Common myeloid progenitor, CD34-positive (primary cell): ENCODE measurements around the gene MNS1.

ENCODE experiments used
- CTCF ChIA-PET: fragments of 350-600 bp; sonication (Branson Sonifier 250); formaldehyde crosslinking; loops from one replicate; lab custom pipeline; 2021; ENCODE audit warnings: antibody characterized with exemption; lab: Charles Lee
- POLR2A ChIA-PET: fragments of 350-600 bp; sonication (Branson Sonifier 250); formaldehyde crosslinking; loops from one replicate; lab custom pipeline; 2021; ENCODE audit warnings: antibody characterized with exemption; lab: Charles Lee
- DNase-seq, 3 donors: peaks; one replicate each; pipeline versions ENCODE4 v3.0.0 to v3.0.0-alpha.2; 2013
- H3K27ac ChIP-seq, 2 experiments: 1 replicate in 1 of 2; 2 replicates in 1 of 2; pipeline ENCODE4 v1.7.0; 2013; ENCODE audit warnings: inconsistent platforms in 2 of 2, low read length in 2 of 2, mild to moderate bottlenecking in 2 of 2, low read depth in 1 of 2, moderate library complexity in 1 of 2; ENCODE audit not compliant: severe bottlenecking in 2 of 2, insufficient read depth in 1 of 2, poor library complexity in 1 of 2
- H3K27me3 ChIP-seq, 5 experiments: replicated peaks in 2 of 5; 1 replicate in 3 of 5; 2 replicates in 2 of 5; pipeline versions ENCODE4 v1.6.1 to v1.7.0; 2013; ENCODE audit warnings: low read length in 4 of 5, mild to moderate bottlenecking in 2 of 5, moderate library complexity in 2 of 5, inconsistent platforms in 1 of 5; ENCODE audit not compliant: insufficient read depth in 5 of 5, control insufficient read depth in 4 of 5
- H3K36me3 ChIP-seq, 4 experiments: 1 replicate in 2 of 4; 2 replicates in 2 of 4; pipeline versions ENCODE4 v1.6.1 to v1.7.0; 2013; ENCODE audit warnings: low read length in 3 of 4, control low read depth in 1 of 4, mild to moderate bottlenecking in 1 of 4; ENCODE audit not compliant: control insufficient read depth in 4 of 4, insufficient read depth in 4 of 4
- H3K4me1 ChIP-seq, 4 experiments: 1 replicate in 3 of 4; 2 replicates in 1 of 4; pipeline versions ENCODE4 v1.6.1 to v1.7.1; 2013; ENCODE audit warnings: low read length in 3 of 4, mild to moderate bottlenecking in 3 of 4, control low read depth in 1 of 4, inconsistent platforms in 1 of 4, moderate library complexity in 1 of 4; ENCODE audit not compliant: control insufficient read depth in 4 of 4, insufficient read depth in 4 of 4; ENCODE audit errors: control extremely low read depth in 1 of 4
- H3K4me3 ChIP-seq, 7 experiments: 1 replicate in 4 of 7; 2 replicates in 3 of 7; pipeline versions ENCODE4 v1.5.1 to v1.7.0; 2013; ENCODE audit warnings: mild to moderate bottlenecking in 7 of 7, low read length in 6 of 7, moderate library complexity in 6 of 7, inconsistent platforms in 2 of 7, low read depth in 2 of 7, control low read depth in 1 of 7; ENCODE audit not compliant: insufficient read depth in 4 of 7, control insufficient read depth in 1 of 7; ENCODE audit errors: extremely low read depth in 1 of 7
- H3K9me3 ChIP-seq, 5 experiments: 1 replicate in 4 of 5; 2 replicates in 1 of 5; pipeline versions ENCODE4 v1.6.1 to v1.7.1; 2013; ENCODE audit warnings: low read length in 4 of 5, mild to moderate bottlenecking in 2 of 5, inconsistent platforms in 1 of 5, low read depth in 1 of 5, moderate library complexity in 1 of 5; ENCODE audit not compliant: control insufficient read depth in 4 of 5, insufficient read depth in 2 of 5; ENCODE audit errors: control extremely low read depth in 1 of 5
- WGBS: methylation state at CpG from one replicate; pipeline ENCODE4 v1.1.5; 2013; ENCODE audit not compliant: insufficient coverage; 5-methylcytosine and 5-hydroxymethylcytosine counted together

The MNS1 gene

DNA sequence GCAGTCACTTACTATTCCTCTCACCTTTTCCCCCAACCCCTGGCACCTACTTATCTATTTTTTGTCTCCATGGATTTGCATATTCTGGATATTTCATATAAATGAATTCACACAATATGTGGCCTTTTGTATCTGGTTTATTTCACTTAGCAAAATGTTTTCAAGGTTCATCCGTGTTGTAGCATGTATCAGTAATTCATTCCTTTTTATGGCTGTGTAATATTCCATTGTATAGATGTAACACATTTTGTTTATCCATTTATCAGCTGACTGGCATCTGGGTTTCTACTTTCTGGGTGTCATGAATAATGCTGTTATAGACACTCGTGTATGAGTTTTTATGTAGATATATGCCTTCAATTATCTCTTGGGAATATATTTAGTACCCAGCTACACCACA lies 5.8 kb downstream of the MNS1 start:
- peaks cover 0 to 2% (median 1%) of the 10 kb centered on the region in 4 experiments for H3K4me1 ChIP-seq
- POLR2A ChIA-PET: no interaction called here
- no peak for DNase-seq
- no peak overlapping the region for H3K27ac ChIP-seq
- no peaks in the 10 kb centered on the region for H3K36me3 ChIP-seq
- WGBS: no CpG with 5 or more reads among the region's 2 CpGs
- H3K4me3 ChIP-seq: no peak overlapping the region
- H3K27me3 ChIP-seq: no peaks in the 10 kb centered on the region
- CTCF ChIA-PET: interaction anchor here (1.6 kb wide), 1 partner anchor 10 kb away, joined by 3 read pairs; no protein-coding TSS in a partner anchor
- no peaks in the 10 kb centered on the region for H3K9me3 ChIP-seq

- H3K36me3 ChIP-seq: no peaks in the 10 kb centered on the region
- DNase-seq: no peak
- no peaks in the 10 kb centered on the region for H3K9me3 ChIP-seq
- WGBS: 100% methylated on average over 1 of the region's 3 CpGs
- H3K4me1 ChIP-seq: no peaks in the 10 kb centered on the region
- no peak overlapping the region for H3K27ac ChIP-seq
- no peaks in the 10 kb centered on the region for H3K27me3 ChIP-seq
- H3K4me3 ChIP-seq: no peak overlapping the region
- ChIA-PET CTCF (no interaction called here), POLR2A (no interaction called here)
These were observed 8.7 kb downstream of the MNS1 start for GRCh38 chr15:56456229-56456628.

- H3K4me3 ChIP-seq: no peak overlapping the region
- H3K9me3 ChIP-seq: no peaks in the 10 kb centered on the region
- POLR2A ChIA-PET: no interaction called here
- H3K4me1 ChIP-seq: no peaks in the 10 kb centered on the region
- WGBS: 100% methylated on average over 1 of the region's 1 CpG
- H3K27me3 ChIP-seq: no peaks in the 10 kb centered on the region
- no peaks in the 10 kb centered on the region for H3K36me3 ChIP-seq
- CTCF ChIA-PET: interaction anchor here (0.8 kb wide), 1 partner anchor 10 kb away, joined by 3 read pairs; the partner anchor contains the start of gene MNS1
- DNase-seq: no peak
- H3K27ac ChIP-seq: no peak overlapping the region
These were observed 10.1 kb downstream of the MNS1 start for GRCh38 chr15:56454836-56455235.

GRCh38 chr15:56445746-56446145 lies 19.2 kb downstream of the MNS1 start:
- no peak overlapping the region for H3K4me3 ChIP-seq
- H3K27ac ChIP-seq: no peak overlapping the region
- no peaks in the 10 kb centered on the region for H3K9me3 ChIP-seq
- no peaks in the 10 kb centered on the region for H3K27me3 ChIP-seq
- ChIA-PET POLR2A (no interaction called here), CTCF (no interaction called here)
- H3K36me3 ChIP-seq: peaks cover 0 to 8% (median 5%) of the 10 kb centered on the region in 4 experiments
- DNase-seq: no peak
- WGBS: 100% methylated on average over 2 of the region's 5 CpGs
- no peaks in the 10 kb centered on the region for H3K4me1 ChIP-seq

DNA sequence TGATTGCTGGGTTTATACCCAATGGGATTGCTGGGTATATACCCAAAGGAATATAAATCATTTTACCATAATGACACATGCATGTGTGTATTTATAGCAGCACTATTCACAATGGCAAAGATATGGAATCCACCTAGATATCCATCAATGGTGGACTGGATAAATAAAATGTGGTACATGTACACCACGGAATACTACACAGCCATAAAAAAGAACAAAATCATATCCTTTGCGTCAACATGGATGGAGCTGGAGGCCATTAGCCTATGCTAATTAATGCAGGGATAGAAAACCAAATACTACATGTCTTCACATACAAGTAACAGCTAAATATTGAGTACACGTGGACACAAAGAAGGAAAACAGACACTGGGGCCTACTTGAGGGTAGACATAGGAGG lies 22.6 kb downstream of the MNS1 start:
- no peaks in the 10 kb centered on the region for H3K27me3 ChIP-seq
- no peak for DNase-seq
- H3K4me3 ChIP-seq: no peak overlapping the region
- CTCF ChIA-PET: interaction anchor here (1.4 kb wide), 1 partner anchor 14 kb away, joined by 3 read pairs; no protein-coding TSS in a partner anchor
- H3K36me3 ChIP-seq: peaks cover 0 to 8% (median 5%) of the 10 kb centered on the region in 4 experiments
- POLR2A ChIA-PET: no interaction called here
- no peaks in the 10 kb centered on the region for H3K4me1 ChIP-seq
- no CpG with 5 or more reads among the region's 3 CpGs for WGBS
- H3K9me3 ChIP-seq: no peaks in the 10 kb centered on the region
- no peak overlapping the region for H3K27ac ChIP-seq

DNA sequence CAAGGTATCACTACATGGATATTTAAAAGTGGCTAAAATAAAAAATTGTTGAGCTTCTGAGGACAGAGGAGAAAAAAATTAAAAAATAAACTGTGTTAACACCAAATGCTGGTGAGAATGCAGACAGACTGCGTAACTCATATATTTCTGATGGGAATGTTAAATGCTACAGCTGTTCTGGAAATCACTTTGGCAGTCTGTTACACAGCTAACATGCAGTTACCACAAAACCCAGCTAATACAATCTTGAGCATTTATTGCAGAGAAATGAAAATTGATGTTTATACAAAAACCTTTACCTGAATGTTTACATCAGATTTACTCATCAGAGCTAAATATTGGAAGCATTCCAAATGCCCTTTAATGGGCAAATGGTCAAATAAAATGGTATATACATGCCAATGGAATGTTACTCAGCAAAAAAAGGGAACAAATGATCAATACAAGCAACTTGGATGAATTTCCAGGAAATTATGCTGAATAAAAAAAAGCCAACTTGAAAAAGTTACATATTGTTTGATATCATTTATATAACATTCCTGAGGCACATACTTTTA lies 24.6 kb downstream of the MNS1 start:
- 100% methylated on average over 1 of the region's 1 CpG for WGBS
- H3K4me3 ChIP-seq: no peak overlapping the region
- no peaks in the 10 kb centered on the region for H3K9me3 ChIP-seq
- H3K4me1 ChIP-seq: no peaks in the 10 kb centered on the region
- POLR2A ChIA-PET: no interaction called here
- DNase-seq: no peak
- no peaks in the 10 kb centered on the region for H3K27me3 ChIP-seq
- no peak overlapping the region for H3K27ac ChIP-seq
- CTCF ChIA-PET: interaction anchor here (1.3 kb wide), 1 partner anchor 11 kb away, joined by 4 read pairs; no protein-coding TSS in a partner anchor
- peaks cover 0 to 8% (median 5%) of the 10 kb centered on the region in 4 experiments for H3K36me3 ChIP-seq

- no peaks in the 10 kb centered on the region for H3K4me1 ChIP-seq
- CTCF ChIA-PET: no interaction called here
These were observed 32.6 kb downstream of the MNS1 start for GRCh38 chr15:56432304-56432703.

More at GRCh38 chr15:56432304-56432703, 32.6 kb downstream of the MNS1 start:
- POLR2A ChIA-PET: no interaction called here
- no peak overlapping the region for H3K4me3 ChIP-seq
- peaks cover 0 to 3% (median under 1%) of the 10 kb centered on the region in 4 experiments for H3K36me3 ChIP-seq
- H3K27ac ChIP-seq: no peak overlapping the region
- no peak for DNase-seq
- H3K9me3 ChIP-seq: no peaks in the 10 kb centered on the region
- WGBS: 86% methylated on average over 2 of the region's 5 CpGs
- H3K27me3 ChIP-seq: no peaks in the 10 kb centered on the region
